Lung (tissue), 12 donors: ENCODE measurements around the gene ECI2. TPM values are rescaled to one million over a fixed set of nuclear protein-coding genes. Genes with fewer than 3 reads are reported as not detected.

Source experiments
- ATAC-seq: fragments of 200-7000 bp; cut with Tn5 transposase; one replicate; pipeline ENCODE4 v1.9.1; 2020; ENCODE audit warnings: moderate number of reproducible peaks; ENCODE audit not compliant: insufficient read depth, low FRiP score
- DNase-seq, 3 donors: peaks; one replicate each; pipeline ENCODE4 v3.0.0-alpha.2; 2013 to 2017
- H3K27ac ChIP-seq, 2 donors: one replicate each; pipeline ENCODE4 v1.5.1; 2013; ENCODE audit warnings: mild to moderate bottlenecking in 2 of 2, moderate library complexity in 2 of 2, control low read depth in 1 of 2, inconsistent platforms in 1 of 2, low read depth in 1 of 2, low read length in 1 of 2
- H3K27me3 ChIP-seq, 3 donors: one replicate each; pipeline ENCODE4 v1.5.1; 2013; ENCODE audit warnings: low read length in 2 of 3; ENCODE audit not compliant: control insufficient read depth in 3 of 3, insufficient read depth in 3 of 3
- H3K36me3 ChIP-seq, 4 donors: one replicate each; pipeline ENCODE4 v1.5.1; 2013; ENCODE audit warnings: low read length in 4 of 4, mild to moderate bottlenecking in 1 of 4, moderate library complexity in 1 of 4; ENCODE audit not compliant: control insufficient read depth in 4 of 4, insufficient read depth in 4 of 4
- H3K4me1 ChIP-seq, 5 donors: one replicate each; pipeline ENCODE4 v1.5.1; 2013; ENCODE audit warnings: low read length in 5 of 5, mild to moderate bottlenecking in 2 of 5, moderate library complexity in 1 of 5; ENCODE audit not compliant: control insufficient read depth in 5 of 5, insufficient read depth in 5 of 5
- H3K4me3 ChIP-seq: one replicate; pipeline ENCODE4 v1.5.1; 2013; ENCODE audit warnings: mild to moderate bottlenecking, control low read depth, moderate library complexity
- H3K9ac ChIP-seq, 2 donors: one replicate each; pipeline ENCODE4 v1.5.1; 2013; ENCODE audit warnings: low read length in 2 of 2, control low read depth in 1 of 2; ENCODE audit not compliant: insufficient read depth in 1 of 2
- H3K9me3 ChIP-seq, 4 donors: one replicate each; pipeline ENCODE4 v1.5.1; 2013; ENCODE audit warnings: low read length in 3 of 4, mild to moderate bottlenecking in 1 of 4, moderate library complexity in 1 of 4; ENCODE audit not compliant: control insufficient read depth in 4 of 4, insufficient read depth in 3 of 4
- WGBS, 2 donors: extraction: QIAGEN DNeasy Blood & Tissue Kit; methylation state at CpG; one replicate each; pipeline ENCODE4 v1.1.7; 2013; 5-methylcytosine and 5-hydroxymethylcytosine counted together
- polyA plus RNA-seq, 2 donors: library from polyadenylated mRNA; stranded (reverse); fragments of 200-250 nt; gene quantifications; one replicate each; pipeline ENCODE4 v1.2.1, GENCODE V29; 2013
- total RNA-seq, 2 donors: library from RNA; depleted of rRNA in 1 of 2; stranded (reverse); fragments of >200 nt in 1 of 2; gene quantifications; one replicate each; pipeline ENCODE4 v1.2.1, GENCODE V29; 2014 to 2021
- TF ChIP-seq, protein P1 (sequence below): IDR thresholded peaks from 2 replicates; pipeline ENCODE4 v1.5.1; 2012; ENCODE audit warnings: mild to moderate bottlenecking; ENCODE audit errors: control extremely low read depth, extremely low read depth
- donor health status: control.
- donor health status: control.
- donor health status: Bipolar disorder and iron deficiency.
- donor health status: healthy.
- donor health status: DM: yes; HTN: yes; CAD: no.

Gene ECI2
- total and polyA plus RNA-seq, 4 donors, result 18.9 to 68.0 (median 35.1) TPM

DNA sequence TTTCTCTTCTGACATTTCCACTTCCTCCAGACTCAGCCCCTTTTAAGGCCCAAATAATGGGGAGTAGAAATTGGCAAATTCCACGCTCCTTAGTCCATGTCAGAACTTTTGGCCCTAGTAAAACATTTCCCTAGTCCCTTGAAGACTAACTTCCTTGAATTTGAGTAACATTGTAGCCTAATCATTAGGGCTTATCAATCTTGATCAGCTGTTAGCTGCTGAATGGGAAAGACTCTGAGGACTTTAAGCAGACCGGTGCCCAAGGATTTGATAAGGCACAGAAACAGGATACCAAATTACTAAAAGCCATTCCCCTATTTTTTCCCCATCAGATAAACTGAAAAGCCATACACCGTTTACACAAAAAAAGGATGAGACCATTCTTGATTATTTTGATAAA is 37.0 kb upstream of the ECI2 start:
- H3K27me3 ChIP-seq, result no peaks in the 10 kb centered on the region
- H3K9ac ChIP-seq, result no peak overlapping the region
- no peak for DNase-seq
- no peak for ATAC-seq
- 77 to 79% methylated on average over 3 of the region's 3 CpGs for WGBS, 2 donors
- no peaks in the 10 kb centered on the region for H3K36me3 ChIP-seq
- TF ChIP-seq, protein P1, sequence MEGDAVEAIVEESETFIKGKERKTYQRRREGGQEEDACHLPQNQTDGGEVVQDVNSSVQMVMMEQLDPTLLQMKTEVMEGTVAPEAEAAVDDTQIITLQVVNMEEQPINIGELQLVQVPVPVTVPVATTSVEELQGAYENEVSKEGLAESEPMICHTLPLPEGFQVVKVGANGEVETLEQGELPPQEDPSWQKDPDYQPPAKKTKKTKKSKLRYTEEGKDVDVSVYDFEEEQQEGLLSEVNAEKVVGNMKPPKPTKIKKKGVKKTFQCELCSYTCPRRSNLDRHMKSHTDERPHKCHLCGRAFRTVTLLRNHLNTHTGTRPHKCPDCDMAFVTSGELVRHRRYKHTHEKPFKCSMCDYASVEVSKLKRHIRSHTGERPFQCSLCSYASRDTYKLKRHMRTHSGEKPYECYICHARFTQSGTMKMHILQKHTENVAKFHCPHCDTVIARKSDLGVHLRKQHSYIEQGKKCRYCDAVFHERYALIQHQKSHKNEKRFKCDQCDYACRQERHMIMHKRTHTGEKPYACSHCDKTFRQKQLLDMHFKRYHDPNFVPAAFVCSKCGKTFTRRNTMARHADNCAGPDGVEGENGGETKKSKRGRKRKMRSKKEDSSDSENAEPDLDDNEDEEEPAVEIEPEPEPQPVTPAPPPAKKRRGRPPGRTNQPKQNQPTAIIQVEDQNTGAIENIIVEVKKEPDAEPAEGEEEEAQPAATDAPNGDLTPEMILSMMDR, result no peak
- no peaks in the 10 kb centered on the region for H3K4me1 ChIP-seq
- H3K27ac ChIP-seq, result no peak overlapping the region
- no peak overlapping the region for H3K4me3 ChIP-seq
- no peaks in the 10 kb centered on the region for H3K9me3 ChIP-seq

DNA sequence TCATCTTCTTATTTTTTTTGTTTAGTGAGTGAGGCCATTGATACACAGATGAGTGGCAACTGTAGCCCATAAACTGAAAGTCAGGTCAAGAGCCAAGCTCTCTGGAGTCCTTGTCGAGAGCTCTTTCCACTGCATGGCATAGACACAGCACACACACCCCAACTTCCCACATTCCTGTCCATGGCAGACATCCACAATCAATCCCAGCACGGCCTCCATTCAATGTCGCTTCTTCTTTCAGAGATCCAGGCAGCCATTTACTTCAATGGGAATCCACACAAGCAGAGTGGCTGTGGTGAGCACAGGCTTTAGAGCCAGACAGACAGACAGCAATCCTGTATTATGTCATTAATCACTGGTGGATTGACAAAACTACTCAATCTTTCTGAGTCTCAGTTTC is 34.9 kb upstream of the ECI2 start:
- H3K9ac ChIP-seq, result no peak overlapping the region
- ATAC-seq, result no peak
- 86 to 92% methylated on average over 3 of the region's 3 CpGs for WGBS, 2 donors

DNA sequence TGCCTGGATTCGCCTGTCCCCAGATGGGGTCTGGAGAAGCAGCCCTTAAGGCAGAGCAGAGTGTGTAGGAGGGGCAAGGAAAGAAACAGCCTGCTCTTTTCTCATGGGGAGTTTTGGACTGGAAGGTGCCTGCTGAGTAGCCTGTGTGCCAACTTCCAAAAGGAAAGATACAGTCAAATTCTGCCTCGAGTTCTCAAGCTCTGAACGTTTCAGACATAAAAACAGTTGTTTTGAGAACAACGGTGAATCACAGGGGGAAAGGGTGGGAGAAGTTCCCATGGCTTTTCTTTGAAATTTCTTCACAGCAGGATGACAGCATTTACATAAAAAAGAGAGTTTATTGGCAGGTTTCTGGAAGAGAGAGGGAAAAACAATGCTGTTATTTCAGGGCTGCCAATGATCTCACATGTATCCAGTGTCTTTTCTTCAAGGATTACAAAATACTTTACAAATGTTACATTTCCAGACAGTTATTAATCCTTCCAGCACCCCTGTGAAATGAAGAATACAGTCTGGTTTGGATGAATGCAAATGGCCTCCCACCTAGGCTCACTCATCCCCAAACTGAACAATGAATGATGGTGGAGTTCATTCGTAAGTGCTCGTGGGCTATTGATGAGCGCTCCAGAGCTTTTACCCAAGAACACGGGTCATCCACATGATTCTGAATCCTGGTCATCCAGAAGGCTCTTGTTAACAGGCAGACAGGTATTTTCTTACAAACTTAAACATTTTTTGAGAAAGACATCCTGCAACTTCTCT is 33.8 kb upstream of the ECI2 start:
- H3K4me3 ChIP-seq, result no peak overlapping the region
- ATAC-seq (no peak), DNase-seq (no peak)
- peaks cover 0 to 1% (median 0%) of the 10 kb centered on the region in 4 donors for H3K9me3 ChIP-seq
- H3K36me3 ChIP-seq, result no peaks in the 10 kb centered on the region
- 70 to 76% methylated on average over 8 of the region's 8 CpGs for WGBS, 2 donors
- no peak overlapping the region for H3K27ac ChIP-seq
- H3K4me1 ChIP-seq, result no peaks in the 10 kb centered on the region
- no peak overlapping the region for H3K9ac ChIP-seq
- TF ChIP-seq, protein P1, result no peak
- H3K27me3 ChIP-seq, result no peaks in the 10 kb centered on the region

More for the DNA sequence above, 34.9 kb upstream of the ECI2 start:
- no peak for DNase-seq
- Histone ChIP-seq H3K36me3 (no peaks in the 10 kb centered on the region), H3K9me3 (peaks cover 0 to 1% (median 0%) of the 10 kb centered on the region in 4 donors), H3K27ac (no peak overlapping the region), H3K27me3 (no peaks in the 10 kb centered on the region), H3K4me1 (no peaks in the 10 kb centered on the region), H3K4me3 (no peak overlapping the region)
- TF ChIP-seq, protein P1, result no peak
